Breast epithelium (tissue), 3 donors: ENCODE measurements around the gene OR51G1.

ENCODE experiments used
- CTCF ChIP-seq, 3 donors: fragments of 450-650 bp; IDR thresholded peaks; one replicate each; pipeline ENCODE4 v1.5.1; 2016 to 2017; ENCODE audit warnings: antibody characterized with exemption in 3 of 3, mild to moderate bottlenecking in 3 of 3, moderate library complexity in 3 of 3
- POLR2A ChIP-seq: fragments of 450-650 bp; IDR thresholded peaks from one replicate; pipeline ENCODE4 v1.6.1; 2016; ENCODE audit warnings: antibody characterized with exemption, mild to moderate bottlenecking, moderate library complexity

- TF ChIP-seq CTCF (IDR thresholded peaks at IDR 0.05): no peak
- no peak for TF ChIP-seq POLR2A
Observed at GRCh38 chr11:4886186-4886585, 38.0 kb downstream of the OR51G1 start.
